Measurements from ENCODE around the gene LCN1. TPM values are rescaled to one million over a fixed set of nuclear protein-coding genes. Genes with fewer than 3 reads are reported as not detected.
A peak's percentile ranks its signal among the peaks of the same experiment; 100 is the strongest.

Gene LCN1
- total and polyA plus RNA-seq, 3 donors from 2014 or later = 2.7 TPM; not detected in 2

GRCh38 chr9:135480071-135480939 lies 40.9 kb upstream of the LCN1 start:
- Histone ChIP-seq H3K27me3 (no peaks in the 10 kb centered on the region), H3K9me3 (no peaks in the 10 kb centered on the region), H3K4me1 (peaks cover 6% of the 10 kb centered on the region), H3K27ac (peak overlapping the region; percentile 31 to 61), H3K4me3 (peak overlapping the region; percentile 60 to 82), H3K36me3 (ENCODE audit: low read depth, missing control alignments) (no peaks in the 10 kb centered on the region)
- no peak for TF ChIP-seq POLR2A (IDR thresholded peaks at IDR 0.05)
- TF ChIP-seq CTCF (IDR thresholded peaks at IDR 0.05) = no peak
- DNase-seq = peak; percentile 58
- intact Hi-C loops (cut with DNase I; ENCODE audit: low total_unique reads) = no loop called here
- 0 to 1% methylated on average over 6 to 49 of the region's 76 CpGs for WGBS, 2 donors

- H3K9me3 ChIP-seq = no peaks in the 10 kb centered on the region
- intact Hi-C loops (cut with DNase I; ENCODE audit: low total_unique reads) = no loop called here
- DNase-seq = no peak
- peaks cover 6% of the 10 kb centered on the region for H3K4me1 ChIP-seq
- no peaks in the 10 kb centered on the region for H3K27me3 ChIP-seq
- H3K36me3 ChIP-seq (ENCODE audit: low read depth, missing control alignments) = no peaks in the 10 kb centered on the region
- H3K27ac ChIP-seq = no peak overlapping the region
- 27 to 34% methylated on average over 10 to 11 of the region's 11 CpGs for WGBS, 2 donors
- TF ChIP-seq POLR2A (IDR thresholded peaks at IDR 0.05) (no peak), CTCF (IDR thresholded peaks at IDR 0.05) (no peak)
- peak overlapping the region in 1 of 2 donors; percentile 82 for H3K4me3 ChIP-seq
Measured at GRCh38 chr9:135480940-135481310, 40.3 kb upstream of the LCN1 start.

- DNase-seq = no peak
- WGBS, 2 donors = 74 to 78% methylated on average over 8 of the region's 8 CpGs
- peaks cover 6% of the 10 kb centered on the region for H3K4me1 ChIP-seq
- H3K4me3 ChIP-seq = no peak overlapping the region
- intact Hi-C loops (cut with DNase I; ENCODE audit: low total_unique reads) = no loop called here
- H3K27ac ChIP-seq = no peak overlapping the region
- H3K9me3 ChIP-seq = no peaks in the 10 kb centered on the region
- no peaks in the 10 kb centered on the region for H3K27me3 ChIP-seq
- H3K36me3 ChIP-seq (ENCODE audit: low read depth, missing control alignments) = no peaks in the 10 kb centered on the region
- TF ChIP-seq CTCF (IDR thresholded peaks at IDR 0.05) = no peak
- TF ChIP-seq POLR2A (IDR thresholded peaks at IDR 0.05) = no peak
Measured at GRCh38 chr9:135482015-135482754, 39.1 kb upstream of the LCN1 start.

GRCh38 chr9:135484460-135485277 lies 36.6 kb upstream of the LCN1 start:
- Histone ChIP-seq H3K27me3 (no peaks in the 10 kb centered on the region), H3K9me3 (no peaks in the 10 kb centered on the region), H3K36me3 (ENCODE audit: low read depth, missing control alignments) (no peaks in the 10 kb centered on the region), H3K4me1 (no peaks in the 10 kb centered on the region), H3K4me3 (no peak overlapping the region), H3K27ac (no peak overlapping the region)
- intact Hi-C loops (cut with DNase I; ENCODE audit: low total_unique reads) = no loop called here
- WGBS, 2 donors = 96 to 99% methylated on average over 14 to 47 of the region's 47 CpGs
- no peak for TF ChIP-seq POLR2A (IDR thresholded peaks at IDR 0.05)
- no peak for TF ChIP-seq CTCF (IDR thresholded peaks at IDR 0.05)
- no peak for DNase-seq
